ENCODE results near the gene CDX1.

CDX1 gene

DNA sequence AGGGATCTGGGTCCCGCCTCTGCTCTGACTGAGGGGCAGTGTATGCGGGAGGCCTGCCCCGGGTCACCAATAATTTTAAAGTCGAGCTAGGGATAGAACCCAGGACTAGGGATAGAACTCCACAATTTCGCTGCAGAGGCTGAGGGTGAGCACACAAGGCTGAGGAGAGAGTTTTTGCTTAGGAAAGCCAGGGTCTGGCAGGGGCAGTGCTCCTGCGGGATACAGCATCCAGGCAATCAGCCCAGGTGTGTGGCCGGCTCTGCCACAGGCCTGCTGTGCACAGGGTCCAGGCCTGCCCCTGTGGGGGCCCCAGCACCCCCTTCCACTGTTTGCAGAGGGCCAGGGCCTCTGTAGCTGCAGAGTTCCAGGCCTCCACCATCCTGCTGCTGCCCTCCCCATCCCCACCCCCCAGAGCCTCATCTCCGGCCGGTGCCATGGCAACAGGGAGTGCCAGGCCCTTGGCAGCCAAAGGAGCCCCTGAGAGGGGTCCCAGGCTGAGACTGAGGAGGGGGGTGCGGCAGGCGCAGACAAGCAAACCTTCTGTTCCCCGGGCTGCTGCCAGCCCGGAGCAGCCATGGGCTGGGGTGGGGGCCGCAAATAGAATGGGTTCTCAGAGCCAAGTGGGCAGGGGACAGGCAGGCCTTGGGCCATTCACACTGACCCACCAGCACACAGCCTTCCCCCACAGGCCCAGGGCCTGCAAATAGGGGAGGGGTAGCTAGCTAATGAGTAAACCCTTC, 19.5 kb upstream of the CDX1 start:
- no peak for DNase-seq (ENCODE audit: low read depth)

DNA sequence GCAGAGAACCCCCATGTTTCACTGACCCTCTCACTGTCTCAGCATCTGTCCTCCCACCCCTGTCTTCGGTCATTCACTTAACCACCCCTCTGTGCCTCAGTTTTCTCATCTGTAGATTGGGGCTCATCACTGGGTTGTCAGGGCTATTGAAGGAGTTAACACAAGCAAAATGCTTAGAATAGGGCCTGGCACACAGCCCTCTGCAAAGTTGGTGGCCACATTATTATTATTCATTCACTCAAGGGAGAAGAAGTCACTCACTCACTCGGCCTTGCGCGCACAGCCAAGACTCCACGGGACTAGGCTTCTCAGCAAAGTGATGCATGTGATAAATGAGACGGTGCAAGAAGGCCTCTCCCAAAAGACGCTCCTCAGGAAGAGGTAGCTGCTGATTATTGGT, 18.9 kb upstream of the CDX1 start:
- no peak for DNase-seq (ENCODE audit: low read depth)

DNA sequence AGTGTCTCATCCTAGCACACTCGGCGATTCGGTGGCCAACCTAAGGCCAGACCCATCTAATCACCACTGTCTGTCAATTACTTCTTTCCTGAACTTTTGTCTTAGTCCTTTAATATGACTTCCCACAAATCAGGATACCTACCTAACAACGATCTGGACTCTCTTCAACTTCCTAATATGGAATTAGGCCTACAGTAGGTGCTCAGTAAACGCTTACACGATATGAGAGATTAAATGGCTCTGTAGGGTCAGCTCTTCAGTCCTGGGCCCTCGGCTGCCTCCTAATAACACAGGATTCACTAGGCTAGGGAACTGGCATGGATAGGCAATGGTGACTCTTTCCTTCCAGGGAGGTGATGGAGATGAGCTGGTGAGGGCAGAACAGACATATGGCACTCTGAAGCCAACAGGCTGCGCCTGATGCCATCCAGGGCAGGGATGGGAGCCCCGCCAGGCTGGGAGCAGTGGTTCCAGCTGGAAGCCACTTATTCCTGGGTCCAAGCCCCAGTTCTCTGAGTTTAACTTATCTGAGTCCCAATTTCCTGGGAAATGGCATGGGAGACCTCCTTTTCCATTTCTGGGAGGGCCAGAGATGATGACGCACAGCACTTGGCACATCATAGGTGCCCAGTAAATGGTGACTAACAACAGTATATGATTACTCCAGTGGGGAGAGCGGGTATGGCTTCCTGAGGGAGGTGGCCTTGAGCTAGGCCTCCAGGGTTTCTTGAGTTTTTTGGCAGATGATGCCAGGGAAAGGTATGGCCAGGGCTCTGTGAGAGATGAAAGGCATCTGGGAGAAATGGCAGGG, 18.3 kb upstream of the CDX1 start:
- no peak for DNase-seq (ENCODE audit: low read depth)

DNA sequence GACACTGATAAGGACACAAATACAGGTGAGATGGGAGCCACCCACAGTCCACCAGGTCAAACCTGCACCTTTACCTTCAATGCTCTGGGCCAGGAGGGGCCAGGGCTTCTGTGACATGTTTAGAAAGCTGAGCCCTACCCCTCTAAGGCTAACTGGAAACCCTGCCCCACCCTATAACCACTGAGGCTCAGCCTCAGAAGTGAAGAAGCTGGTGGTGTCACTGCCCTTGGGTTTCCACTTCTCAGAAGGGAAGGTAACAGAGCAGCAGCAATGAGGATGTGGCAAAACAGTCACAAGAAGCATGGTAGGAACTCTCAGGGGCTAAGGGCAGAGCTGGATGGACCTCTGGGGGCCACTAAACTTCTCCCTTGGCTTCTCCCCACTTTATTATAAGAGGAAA, 17.0 kb upstream of the CDX1 start:
- DNase-seq (ENCODE audit: low read depth), result no peak

DNA sequence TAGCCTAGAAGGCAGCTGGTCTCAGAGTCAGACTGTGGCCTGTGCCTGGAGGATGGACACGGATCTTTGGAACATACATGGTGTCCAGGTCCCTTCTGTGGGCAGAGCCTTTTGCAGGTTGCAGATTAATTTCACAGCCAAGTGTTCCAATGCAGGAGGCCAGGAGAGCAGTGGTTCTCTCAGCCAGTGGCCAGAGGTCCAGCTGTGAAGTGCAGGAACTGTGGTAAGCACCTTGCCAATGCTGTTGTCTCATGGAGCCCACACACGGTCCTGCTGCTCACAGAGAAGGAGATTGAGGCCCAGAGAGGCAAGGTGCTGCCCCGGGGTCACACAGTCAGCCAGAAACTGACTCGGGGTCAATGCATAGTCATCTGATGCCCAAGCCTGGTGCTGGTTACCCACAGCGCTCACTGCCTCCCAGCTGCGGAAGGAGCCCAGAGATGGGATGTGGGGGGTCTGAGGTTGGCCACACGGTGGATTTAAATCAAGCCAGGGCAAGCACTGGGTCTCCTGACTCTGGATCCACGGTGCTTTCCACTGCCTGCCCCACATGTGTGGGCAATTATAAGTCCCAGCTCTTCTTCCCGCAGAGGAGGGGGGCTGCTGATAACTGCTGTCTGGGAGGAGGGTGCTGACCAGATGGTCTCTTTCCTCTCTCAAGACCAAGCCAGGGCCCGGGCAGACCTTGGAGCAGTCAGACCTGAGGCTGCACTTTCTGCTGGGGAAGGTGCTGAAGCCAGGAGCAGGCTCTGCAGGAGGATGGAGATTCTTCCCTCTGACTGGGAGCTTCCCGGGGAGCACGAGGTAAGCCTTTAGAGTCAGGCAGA, 13.7 kb upstream of the CDX1 start:
- DNase-seq (ENCODE audit: low read depth), result no peak

DNA sequence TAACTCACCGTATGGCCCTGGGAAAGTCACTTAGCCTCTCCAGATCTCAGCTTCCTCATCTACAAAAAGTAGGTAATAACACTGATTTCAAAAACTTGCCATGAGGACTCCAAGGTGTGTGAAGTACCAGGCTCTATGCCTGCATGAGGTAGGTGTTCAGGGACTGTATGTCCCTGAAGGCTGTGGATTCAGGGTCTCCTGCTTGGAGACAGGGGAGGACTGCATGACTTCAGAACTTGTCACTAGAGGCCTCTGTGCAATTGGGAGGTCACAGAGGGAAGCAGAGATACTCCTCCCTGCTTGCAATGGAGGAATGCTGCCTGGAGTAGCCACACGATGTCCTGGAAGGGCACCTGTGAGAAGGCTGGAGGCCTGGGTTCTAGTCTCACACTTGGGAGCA, 13.1 kb upstream of the CDX1 start:
- DNase-seq (ENCODE audit: low read depth), result no peak

DNA sequence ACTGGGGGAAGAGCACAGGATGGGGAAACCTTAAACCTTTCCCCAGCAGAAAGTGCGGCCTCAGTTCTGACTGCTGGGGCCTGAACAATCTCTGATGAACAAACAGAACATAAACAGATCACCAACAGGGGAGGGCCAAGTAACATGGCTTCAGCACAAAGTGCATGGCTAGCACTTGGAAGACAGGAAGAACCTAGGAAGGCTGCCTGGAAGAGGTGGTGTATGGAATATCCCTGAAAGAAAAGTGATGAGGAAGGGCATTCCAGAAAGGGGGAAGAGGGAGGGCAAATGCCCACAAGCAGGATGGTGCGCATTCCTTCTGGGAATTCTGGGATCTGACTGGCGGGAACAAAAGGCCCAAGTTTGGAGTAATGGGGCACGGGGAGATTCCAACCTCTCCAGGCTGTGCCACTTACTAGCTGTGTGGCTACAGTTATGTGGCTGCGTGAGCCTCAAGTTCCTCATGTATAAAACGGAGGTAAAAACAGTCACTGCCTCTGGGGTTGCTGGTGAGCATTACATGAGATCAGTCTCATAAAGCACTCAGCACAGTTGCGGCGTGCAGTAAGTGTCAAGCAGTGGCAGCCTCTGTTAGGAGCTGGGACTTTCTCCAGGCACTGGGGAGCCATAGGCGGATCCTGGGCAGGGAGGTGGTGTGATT, 12.5 kb upstream of the CDX1 start:
- DNase-seq (ENCODE audit: low read depth), result no peak

DNA sequence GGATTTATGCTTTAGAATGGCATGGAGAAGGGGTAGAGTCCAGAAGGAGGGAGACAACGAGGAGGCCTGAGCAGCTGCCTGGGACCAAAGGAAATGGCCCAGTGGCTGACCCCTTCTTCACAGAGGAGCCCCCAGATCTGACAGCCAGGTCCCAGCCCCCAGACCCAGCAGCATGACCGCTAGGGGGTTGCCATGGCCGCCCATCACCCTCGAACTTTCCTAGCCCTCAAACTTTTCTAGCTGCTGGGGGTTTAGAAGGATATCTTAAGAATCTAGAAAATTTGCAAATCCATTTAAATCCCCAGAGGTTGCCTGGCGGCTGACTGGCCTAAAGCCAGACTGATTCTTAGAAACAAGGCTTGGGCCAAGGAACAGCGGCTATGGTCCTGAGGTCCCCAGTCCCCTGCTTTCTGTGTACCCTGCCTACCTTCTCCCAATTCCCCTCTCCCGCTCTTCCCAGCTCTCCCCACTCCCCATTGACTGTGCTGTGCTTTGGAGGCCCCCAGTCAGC, 11.9 kb upstream of the CDX1 start:
- no peak for DNase-seq (ENCODE audit: low read depth)

DNA sequence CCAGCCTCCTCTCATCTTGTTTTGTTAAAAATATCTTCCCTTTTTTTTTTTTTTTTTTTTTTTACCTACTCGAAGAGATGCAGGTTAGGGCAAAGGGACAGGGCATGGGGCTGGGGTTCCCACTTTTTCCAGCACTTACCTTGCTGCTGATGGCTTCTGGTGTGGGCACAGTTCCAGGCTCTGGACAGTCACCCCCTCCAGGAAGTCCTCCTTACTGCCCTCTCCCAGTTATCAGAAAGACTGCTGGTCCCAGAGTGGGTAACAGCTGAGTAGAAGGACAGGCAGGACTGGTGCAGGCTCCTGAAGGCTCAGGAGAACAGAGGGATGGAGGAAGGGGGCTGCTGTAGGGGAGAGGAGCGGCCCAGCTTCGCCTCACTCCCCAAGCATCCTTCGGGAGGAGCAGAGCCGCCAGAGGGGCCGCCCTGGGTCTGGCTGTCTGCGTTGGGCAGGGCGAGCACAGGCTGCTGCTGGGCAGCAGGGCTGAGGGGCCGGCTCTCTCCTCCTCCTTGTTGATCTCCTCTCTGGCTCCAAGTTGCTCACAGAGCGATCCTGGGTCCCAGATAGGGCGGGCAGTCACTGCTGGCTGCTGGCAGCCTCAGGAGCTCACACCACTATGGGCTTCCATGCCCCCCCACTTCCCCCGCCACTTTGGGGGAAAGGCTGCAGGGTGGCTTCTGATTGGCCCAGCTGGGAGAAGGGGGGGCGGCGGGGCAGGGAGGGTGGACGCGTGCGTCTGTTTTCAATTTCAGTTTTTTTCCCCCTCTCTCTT, 11.1 kb upstream of the CDX1 start, which contains the start of gene PDGFRB:
Gene PDGFRB, minus strand, starts transcription at position 588 of the 769 bp plus-strand sequence. CDS start 18,798 bp downstream, outside the sequence.
- DNase-seq (ENCODE audit: low read depth), result peak; percentile 30

DNA sequence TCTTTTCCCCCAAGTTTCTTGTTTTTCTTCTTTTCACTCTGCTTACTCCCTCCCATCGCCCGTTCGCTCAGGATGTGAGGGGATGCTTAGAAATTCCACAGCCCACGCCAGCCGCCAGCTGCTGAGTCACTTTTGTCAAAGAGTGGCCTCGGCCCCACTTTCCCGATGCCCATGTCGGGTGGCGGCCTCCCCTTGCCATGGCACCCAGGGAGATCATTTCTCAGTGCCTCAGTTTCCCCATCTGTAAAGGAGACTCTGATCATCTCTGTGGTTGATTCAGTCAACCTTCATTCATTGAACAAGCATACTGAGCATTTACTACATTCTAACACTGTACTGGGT, 10.6 kb upstream of the CDX1 start:
- DNase-seq (ENCODE audit: low read depth), result no peak

DNA sequence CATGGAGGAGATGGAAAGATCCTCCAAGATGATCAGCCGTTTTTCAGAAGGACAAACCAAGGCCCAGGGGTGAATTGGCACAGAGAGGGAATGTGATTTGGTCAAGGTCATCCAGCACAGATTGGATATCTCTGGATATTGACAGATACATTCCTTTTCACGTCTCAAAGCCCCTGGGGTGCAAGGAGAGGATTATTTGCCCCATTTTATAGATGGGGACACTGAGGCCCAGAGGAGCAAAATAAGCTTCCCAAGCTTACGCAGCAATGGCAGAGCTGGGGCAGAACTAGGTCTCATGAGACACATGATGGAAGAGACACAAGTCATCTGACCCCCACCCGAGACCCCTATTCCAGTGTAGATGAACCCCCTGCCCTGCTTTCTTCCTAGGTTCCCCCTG, 10.0 kb upstream of the CDX1 start:
- DNase-seq (ENCODE audit: low read depth), result no peak

DNA sequence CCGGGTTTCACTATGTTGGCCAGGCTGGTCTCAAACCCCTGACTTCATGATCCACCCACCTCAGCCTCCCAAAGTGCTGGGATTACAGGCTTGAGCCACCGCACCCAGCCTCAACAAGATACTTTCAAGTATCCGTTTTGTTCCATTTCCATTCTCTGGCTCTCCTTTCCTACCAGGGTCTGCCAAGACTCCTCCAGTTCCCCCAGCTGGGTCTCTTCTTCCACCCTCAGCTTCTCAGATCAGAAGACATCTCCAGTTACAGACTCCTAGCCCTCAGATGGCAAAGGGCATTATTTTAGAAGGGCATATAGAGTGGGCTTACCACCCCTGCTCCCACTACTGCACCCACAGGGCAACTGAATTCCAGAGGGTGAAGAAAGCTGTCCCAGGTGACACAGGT, 9.4 kb upstream of the CDX1 start:
- no peak for DNase-seq (ENCODE audit: low read depth)

DNA sequence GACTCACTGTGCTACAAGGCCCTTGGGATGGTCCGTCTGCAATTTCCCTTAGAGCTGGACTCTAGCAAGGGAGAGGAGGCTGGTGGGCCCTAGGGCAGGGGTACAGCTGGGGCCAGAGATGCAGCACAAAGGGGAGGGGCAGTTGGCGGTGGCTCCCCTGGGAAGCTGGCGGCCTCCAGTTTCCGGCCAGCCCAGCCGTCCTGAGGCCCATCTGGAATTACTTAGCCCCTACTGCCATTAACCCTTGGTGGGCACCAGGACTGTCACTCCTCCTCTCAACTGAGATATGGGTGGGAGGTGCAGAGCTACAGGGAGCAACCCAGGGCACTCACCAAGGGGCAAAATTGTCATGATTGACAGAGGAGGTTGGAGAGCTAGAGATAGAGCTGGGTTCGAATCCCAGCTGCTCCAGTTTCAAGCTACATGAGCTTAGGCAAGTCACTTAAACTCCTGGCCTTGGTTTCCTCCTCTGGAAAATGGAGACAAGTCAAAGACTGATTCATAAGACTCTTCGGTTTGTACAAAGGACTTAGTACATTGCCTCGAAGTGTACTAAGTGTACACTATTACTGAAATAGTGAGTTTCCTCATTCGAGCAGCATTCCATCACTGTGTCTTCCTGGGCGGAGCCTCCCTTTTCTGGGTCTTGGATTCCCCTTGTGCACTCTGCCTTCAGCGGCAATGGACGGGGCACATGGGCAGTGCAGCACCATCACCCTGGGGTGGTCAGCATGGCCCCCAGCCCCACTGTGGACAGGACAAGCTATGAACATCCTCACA, 8.2 kb upstream of the CDX1 start:
- no peak for DNase-seq (ENCODE audit: low read depth)

DNA sequence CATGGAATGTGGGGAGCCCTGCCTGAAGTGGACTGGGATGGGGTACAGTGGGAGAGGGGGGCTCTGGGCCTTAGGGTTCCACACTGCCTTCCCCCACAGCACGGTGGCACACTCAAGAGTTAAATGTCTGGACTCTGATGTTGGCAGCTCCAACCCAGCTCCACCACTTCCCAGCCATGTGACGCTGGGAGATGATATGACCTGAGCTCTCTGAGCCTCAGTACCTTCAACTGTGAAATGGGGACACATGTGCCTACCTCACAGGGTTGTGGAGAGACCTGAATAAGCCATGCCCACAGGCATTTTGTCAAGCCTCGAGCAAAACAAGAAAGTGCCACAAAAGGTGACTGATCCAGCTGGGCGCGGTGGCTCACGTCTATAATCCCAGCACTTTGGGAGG, 7.5 kb upstream of the CDX1 start:
- no peak for DNase-seq (ENCODE audit: low read depth)

DNA sequence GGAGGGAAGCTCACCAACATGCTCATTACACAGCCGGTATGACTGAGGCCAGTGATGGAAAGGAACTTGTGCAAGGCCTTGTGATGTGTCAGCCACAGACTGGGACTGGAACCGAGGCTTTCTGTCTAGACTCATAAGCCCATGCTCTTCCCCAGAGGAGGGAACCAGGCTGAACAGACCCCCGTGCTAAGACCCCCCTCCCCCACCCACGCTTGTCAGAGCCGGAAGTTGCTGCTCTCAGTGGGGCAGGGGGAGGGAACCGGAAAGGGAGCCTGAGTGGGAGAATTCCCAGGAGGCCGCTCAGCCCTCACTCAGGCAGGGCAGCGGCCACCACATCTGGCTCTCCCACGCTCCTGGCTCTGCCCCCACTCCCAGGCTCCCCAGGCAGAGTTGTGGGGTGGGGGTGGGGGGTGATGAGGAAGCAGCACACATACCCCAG, 6.8 kb upstream of the CDX1 start:
- no peak for DNase-seq (ENCODE audit: low read depth)

DNA sequence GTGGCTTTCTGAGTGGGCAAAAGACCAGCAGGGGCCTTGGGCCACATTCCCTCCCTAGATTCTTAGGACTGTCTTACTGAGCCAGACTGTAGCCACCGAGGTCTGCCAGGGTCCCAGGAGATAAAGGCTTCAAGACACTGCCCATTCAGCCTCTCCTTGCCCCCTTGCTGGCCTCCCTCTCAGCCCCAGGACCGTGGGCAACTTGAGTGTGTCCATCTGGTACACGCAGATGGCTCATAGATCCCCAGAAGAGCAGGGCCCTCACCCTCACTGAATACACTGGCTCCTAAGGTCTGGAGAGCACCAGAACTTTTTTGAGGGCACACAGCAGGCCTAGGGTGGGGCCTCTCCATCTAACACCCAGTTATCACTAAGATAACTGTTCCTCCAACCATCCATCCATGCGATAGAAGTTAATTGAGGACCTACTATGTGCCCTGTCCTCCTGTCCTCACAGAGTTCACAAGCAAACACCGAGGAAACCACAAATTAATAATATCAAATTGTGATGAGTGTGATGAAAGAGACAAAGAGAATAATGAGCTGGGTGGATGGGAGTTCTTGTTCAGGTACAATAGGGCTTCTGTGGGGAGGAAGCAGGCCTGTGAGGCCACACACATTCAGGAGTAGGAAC, 6.0 kb upstream of the CDX1 start:
- no peak for DNase-seq (ENCODE audit: low read depth)

DNA sequence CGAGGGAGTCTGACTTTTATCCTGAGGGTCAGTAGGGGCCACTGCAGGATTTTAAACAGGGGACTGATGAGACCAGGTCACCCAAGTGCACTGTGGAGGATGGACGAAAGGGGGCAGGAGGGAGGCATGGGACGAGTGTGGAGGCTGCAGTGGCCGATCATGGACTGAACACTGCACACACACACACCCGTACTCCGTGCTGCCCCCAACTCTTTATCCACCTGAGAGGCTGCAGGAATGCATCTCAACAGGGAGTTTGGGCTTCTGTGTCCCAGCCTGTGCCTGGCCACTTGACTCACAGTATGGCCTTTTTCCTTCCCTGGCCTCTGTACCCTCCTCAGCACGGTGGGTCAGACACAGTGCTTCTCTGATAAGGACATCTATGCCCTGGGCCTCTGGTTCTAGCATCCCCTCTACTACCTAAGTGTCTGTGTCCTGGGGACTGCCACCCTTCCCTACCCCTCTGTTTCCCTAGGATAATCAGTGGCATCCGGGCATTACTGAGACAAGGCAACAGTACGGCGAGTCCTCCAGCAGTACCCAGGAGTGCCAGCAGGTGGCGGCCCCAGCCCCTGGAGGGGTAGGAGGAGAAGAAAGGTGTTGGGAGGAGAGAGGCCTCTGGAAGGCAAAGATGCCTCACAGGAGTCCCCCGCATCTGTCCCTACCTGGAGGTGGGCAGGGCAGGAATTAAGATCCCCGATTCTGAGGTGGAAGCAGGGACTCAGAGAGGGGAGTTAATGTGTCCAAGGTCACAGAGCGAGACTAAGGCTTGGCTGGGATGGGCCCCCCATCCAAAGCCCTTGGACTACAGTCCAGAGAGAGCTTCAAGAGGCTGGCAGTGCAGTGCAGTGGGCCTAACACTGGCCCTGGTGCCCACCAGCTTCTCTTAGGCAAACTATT, 5.1 kb upstream of the CDX1 start:
- DNase-seq (ENCODE audit: low read depth), result peak; percentile 57

DNA sequence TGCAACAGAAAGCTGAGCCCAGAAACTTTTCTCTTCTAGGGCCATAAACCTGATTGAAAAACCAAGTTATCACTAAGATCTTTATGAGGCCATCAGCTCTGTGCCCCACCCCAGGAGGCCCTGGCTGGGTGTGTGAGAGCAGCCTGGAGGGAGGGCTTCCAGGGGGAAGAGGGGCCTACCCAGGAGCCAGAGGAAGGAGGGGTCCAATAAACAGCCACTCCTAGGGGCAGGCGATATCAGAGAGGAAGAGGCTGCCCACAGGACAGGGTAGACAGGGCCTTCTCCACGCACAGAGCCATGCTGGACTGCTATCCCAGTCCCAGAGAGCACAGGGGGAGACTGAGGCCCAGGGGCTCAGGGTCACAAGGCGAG, 4.5 kb upstream of the CDX1 start:
- no peak for DNase-seq (ENCODE audit: low read depth)

DNA sequence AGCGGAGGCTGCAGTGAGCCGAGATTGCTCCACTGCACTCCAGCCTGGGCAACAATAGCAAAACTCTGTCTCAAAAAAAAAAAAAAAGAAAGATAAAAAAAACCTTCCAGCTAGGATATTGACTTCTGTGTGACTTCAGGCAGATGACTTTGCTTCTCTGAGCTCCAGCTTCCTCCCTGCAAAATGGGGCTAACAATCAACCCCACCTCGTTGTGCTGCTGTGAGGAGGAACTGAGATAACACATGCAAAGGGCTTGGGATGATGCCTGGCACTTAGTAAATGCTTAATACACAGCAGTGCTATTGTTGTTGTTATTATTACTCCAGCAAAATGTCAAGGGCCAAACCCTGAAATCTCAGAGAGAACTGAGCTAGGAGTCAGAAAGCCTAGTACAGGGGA, 3.5 kb upstream of the CDX1 start:
- DNase-seq (ENCODE audit: low read depth), result no peak

All from stimulated activated CD8-positive, alpha-beta memory T cell treated with anti-CD3 and anti-CD28 coated beads, Interleukin-12 subunit alpha, Interleukin-12 subunit beta, amount 100 ng/mL, for 1 hour (primary cell).